ENCODE measurements around the gene CDC45. TPM values are rescaled to one million over a fixed set of nuclear protein-coding genes. Genes with fewer than 3 reads are reported as not detected.

Gene CDC45
- total RNA-seq, 4 donors from 2014 or later = 3.2 to 28.9 (median 7.5) TPM; not detected in 1

DNA sequence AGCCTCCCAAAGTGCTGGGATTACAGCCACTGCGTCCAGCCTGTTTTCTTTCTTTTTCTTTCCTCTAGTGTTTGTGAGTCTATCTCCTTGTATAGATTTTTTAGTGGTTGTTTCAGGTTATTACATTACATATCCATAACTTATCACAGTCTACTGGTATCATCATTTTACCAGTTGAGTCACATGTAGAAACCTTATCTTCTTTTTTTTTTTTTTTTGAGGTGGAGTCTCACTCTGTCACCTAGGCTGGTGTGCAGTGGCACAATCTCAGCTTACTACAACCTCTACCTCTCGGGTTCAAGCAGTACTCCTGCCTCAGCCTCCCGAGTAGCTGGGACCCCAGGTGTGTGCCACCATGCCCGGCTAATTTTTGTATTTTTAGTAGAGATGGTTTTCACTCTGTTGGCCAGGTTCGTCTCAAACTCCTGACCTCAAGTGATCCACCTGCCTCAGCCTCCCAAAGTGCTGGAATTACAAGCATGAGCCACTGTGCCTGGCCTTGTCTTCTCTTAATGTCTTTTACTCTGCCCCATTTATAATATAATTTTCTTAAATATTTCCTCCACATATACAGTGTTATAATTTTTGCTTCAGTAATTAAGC lies 11.0 kb downstream of the CDC45 start:
- no peaks in the 10 kb centered on the region for H3K4me1 ChIP-seq
- H3K27ac ChIP-seq = no peak overlapping the region
- no peaks in the 10 kb centered on the region for H3K36me3 ChIP-seq
- H3K27me3 ChIP-seq = no peaks in the 10 kb centered on the region
- H3K9me3 ChIP-seq = no peaks in the 10 kb centered on the region
- no peak overlapping the region for H3K4me3 ChIP-seq
- DNase-seq = no peak
- TF ChIP-seq POLR2A (IDR thresholded peaks at IDR 0.05) (no peak), CTCF (IDR thresholded peaks at IDR 0.05) (no peak)

DNA sequence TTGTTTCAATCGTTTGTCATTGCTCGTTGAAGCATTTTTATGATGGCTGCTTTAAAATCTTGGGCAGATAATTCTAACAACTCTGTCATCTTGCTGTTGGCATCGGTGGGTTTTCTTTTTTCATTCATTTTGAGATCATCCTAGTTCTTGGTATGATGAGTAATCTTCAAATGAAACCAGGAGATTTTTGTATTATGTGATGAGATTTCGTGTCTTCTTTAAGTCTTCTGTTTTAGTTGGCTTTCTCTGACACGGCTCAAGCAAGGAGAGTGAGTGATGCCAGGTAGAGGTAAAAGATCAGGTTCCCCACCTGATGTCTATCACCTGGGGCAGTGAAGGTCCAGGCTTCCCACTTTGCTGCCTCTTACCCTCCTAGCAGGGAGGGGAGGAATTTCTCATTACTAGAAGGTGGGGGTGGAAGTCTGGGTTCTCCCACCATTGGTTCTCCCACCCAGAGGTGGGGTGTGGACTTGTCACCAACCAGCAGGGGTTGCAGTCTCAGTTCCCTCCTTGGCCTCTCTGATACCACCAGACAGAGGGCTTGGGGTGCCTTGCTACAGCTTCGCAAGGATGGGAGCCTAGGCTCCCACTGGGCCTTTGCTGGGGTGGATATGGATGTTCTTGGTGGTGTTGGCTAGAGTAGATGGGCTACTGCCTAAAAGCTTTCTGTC lies 12.9 kb downstream of the CDC45 start:
- H3K27ac ChIP-seq = no peak overlapping the region
- DNase-seq = no peak
- no peak overlapping the region for H3K4me3 ChIP-seq
- no peaks in the 10 kb centered on the region for H3K36me3 ChIP-seq
- H3K27me3 ChIP-seq = no peaks in the 10 kb centered on the region
- TF ChIP-seq POLR2A (IDR thresholded peaks at IDR 0.05) (no peak), CTCF (IDR thresholded peaks at IDR 0.05) (no peak)
- no peaks in the 10 kb centered on the region for H3K4me1 ChIP-seq
- no peaks in the 10 kb centered on the region for H3K9me3 ChIP-seq

DNA sequence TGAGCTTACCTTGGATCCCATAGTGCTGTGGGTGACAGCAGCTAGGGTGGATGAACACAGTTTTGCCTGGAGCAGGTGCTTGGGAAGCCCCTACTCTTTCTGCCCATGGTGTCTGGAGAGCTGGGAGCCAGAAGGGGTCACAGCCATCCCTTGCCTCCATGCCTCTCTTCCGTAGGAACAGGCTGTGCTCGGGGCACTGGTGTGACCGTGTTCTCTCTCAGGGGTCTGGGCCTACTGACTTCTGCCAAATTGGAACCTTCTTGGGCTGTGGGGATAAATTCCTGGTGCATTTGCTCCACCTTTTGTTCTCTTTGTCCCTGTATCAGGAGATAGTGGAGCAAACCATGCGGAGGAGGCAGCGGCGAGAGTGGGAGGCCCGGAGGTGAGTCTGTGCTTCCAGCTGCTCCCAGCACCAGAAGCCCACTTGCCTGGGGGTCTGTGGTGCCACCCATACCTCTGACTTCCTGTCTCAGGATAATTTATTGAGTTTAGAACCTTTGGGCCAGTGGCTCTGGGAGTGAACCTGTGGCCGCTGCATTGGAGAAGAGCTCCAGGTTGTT lies 14.4 kb downstream of the CDC45 start:
- Histone ChIP-seq H3K27ac (no peak overlapping the region), H3K9me3 (no peaks in the 10 kb centered on the region), H3K4me1 (no peaks in the 10 kb centered on the region), H3K36me3 (no peaks in the 10 kb centered on the region), H3K27me3 (no peaks in the 10 kb centered on the region), H3K4me3 (no peak overlapping the region)
- DNase-seq = no peak
- TF ChIP-seq POLR2A (IDR thresholded peaks at IDR 0.05) (no peak), CTCF (IDR thresholded peaks at IDR 0.05) (no peak)

DNA sequence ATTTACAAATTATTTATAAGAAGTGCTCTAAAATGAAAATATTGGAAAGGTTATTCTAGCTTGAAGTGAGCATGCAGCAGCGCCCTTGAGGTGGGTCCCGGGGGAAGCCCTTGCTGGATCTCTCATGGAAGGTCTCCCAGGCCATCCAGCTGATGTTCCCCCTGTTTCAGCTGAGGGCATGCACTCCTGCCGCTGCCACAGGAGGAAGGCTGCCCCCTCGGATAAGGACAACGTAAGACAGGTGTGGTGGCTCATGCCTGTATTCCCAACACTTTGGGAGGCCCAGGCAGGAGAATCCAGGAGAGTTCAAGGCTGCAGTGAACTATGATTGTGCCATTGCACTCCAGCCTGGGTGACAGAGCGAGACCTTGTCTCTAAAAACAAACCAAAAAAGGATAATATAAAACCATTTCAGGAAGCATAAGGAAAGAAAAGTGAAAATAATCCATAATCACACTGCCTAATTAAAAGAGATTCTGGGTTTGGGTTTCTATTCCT lies 15.0 kb downstream of the CDC45 start:
- Histone ChIP-seq H3K27me3 (no peaks in the 10 kb centered on the region), H3K4me3 (no peak overlapping the region), H3K9me3 (no peaks in the 10 kb centered on the region), H3K36me3 (no peaks in the 10 kb centered on the region), H3K4me1 (no peaks in the 10 kb centered on the region), H3K27ac (no peak overlapping the region)
- DNase-seq = no peak
- no peak for TF ChIP-seq CTCF (IDR thresholded peaks at IDR 0.05)
- TF ChIP-seq POLR2A (IDR thresholded peaks at IDR 0.05) = no peak

GRCh38 chr22:19495562-19496323 lies 16.0 kb downstream of the CDC45 start:
- no peaks in the 10 kb centered on the region for H3K36me3 ChIP-seq
- peak in 2 of 6 experiments; percentile 39 to 42 for TF ChIP-seq CTCF (IDR thresholded peaks at IDR 0.05)
- no peak for TF ChIP-seq POLR2A (IDR thresholded peaks at IDR 0.05)
- H3K27me3 ChIP-seq = no peaks in the 10 kb centered on the region
- H3K9me3 ChIP-seq = no peaks in the 10 kb centered on the region
- no peak overlapping the region for H3K27ac ChIP-seq
- DNase-seq = no peak
- no peaks in the 10 kb centered on the region for H3K4me1 ChIP-seq
- H3K4me3 ChIP-seq = no peak overlapping the region
